Activated naive CD8-positive, alpha-beta T cell treated with anti-CD3 and anti-CD28 coated beads, Interleukin-2, amount 50 U/mL, for 16 hours (primary cell): ENCODE data around the gene CCDC92B.
"Not testable (repeated sequence)": the region's sequence is repeated elsewhere in the genome, so short reads cannot be mapped to it uniquely, and the experiment has no call there.

Experiments used
- DNase-seq: peaks from one replicate; pipeline ENCODE4 v3.0.0-alpha.2; 2020; ENCODE audit warnings: low read depth, low spot score

CCDC92B gene

GRCh38 chr17:2703606-2704005, 45.8 kb downstream of the CCDC92B start:
- DNase-seq: no peak

- DNase-seq: no peak
These were observed 46.3 kb downstream of the CCDC92B start for GRCh38 chr17:2703181-2703580.

DNA sequence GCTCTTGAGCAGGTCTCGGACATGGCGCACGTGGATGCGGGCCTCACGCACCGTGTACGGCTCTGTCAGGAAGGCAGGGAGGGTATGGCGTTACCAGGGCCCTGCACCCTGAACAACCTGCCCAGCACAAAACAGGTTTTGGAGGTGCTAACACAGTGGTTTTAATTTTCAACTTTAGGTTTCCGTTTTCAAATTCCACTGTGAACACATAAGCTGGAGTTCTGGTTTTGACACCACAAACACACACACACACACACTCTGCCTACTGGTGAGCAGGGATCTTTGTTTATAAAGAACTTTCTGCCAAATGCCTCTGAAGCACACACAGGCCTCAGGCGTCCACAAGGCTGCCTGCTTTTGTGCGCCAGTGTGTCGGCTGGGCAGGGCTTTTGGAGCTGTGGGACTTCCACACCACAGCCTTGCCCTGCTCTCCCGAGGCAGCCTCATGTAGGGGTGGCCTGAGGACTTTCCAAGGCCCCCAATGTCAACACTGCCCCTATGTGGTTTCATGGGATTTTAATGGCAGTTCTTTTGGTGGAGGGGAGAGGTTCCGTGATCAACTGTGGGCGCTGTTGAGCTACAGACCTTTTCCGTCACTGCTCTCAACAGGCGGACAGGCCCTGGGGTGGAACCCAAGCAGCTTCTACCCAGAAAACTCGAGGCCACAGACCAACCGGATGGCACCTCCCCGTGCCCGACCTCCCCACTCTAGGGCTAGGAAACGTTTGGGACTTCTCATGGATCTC, 47.3 kb downstream of the CCDC92B start:
- no peak for DNase-seq

- DNase-seq: no peak
These were observed 48.1 kb downstream of the CCDC92B start for GRCh38 chr17:2701161-2701995.

- no peak for DNase-seq
These were observed 48.8 kb downstream of the CCDC92B start for GRCh38 chr17:2700491-2701141.

DNA sequence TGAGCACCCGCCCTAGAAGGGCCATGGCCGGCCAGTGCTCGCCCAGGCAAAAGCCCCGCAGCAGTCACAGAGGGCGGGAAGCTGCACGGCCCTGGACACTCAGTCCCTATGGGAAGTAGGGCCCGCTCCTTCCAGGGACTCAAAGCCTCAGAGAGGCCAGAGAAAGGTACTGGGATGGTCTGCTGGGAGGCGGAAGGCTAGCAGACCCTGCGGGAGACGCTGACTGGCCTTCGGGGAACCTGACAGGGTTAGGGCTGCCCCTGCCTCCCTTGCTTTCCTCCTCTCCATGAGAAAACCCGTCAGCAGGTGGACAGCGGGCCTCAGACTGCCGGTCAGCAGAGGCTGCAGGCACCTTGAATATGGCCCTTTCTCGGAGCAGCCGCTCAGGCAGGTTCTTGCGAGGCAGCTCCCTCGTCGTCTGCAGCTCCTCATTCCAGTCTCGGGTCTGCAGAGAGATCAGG, 49.4 kb downstream of the CCDC92B start:
- DNase-seq: no peak

- not testable (repeated sequence) for DNase-seq
These were observed 50.1 kb downstream of the CCDC92B start for GRCh38 chr17:2699216-2699805.

- no peak for DNase-seq
These were observed 51.8 kb downstream of the CCDC92B start for GRCh38 chr17:2697611-2698162.

DNA sequence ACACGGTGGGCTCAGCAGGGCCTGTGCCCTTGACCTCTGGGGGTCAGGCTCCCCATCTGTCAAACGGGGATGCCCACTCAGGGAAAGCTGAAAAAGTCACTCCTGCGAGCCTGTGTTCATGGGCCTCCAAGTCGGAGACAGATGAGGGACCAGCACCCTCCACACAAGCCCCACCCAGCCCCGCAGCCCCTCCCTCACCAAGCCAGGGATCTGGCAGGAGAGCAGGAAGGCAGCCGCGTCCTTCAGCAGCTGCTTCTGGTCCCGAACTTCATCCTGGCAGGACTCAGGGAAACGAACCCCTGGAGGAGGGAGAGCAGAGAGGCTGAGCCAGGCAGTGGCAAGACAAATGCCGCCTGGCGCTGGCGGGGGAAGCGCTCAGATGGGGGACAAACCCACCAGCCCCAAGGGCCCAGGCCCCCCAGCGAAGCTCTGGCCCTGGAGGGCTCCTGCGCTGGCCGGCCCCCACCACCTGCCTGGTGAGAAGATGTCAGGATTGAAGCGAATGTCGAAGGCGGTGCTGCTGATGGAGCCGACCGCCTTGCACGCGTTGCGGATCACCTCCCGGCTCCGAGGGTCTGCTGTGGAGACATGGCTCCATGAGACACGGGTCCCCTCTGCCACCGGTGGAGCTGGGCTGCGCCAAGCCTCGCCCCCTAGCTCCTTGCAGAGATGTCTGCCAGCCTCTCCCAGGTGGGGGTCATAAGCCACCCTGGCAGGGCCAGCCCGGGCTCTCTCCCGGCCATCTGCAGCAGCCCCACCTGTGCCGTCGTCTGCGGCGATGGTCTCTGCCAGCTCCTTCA, 53.3 kb downstream of the CCDC92B start:
- no peak for DNase-seq

DNA sequence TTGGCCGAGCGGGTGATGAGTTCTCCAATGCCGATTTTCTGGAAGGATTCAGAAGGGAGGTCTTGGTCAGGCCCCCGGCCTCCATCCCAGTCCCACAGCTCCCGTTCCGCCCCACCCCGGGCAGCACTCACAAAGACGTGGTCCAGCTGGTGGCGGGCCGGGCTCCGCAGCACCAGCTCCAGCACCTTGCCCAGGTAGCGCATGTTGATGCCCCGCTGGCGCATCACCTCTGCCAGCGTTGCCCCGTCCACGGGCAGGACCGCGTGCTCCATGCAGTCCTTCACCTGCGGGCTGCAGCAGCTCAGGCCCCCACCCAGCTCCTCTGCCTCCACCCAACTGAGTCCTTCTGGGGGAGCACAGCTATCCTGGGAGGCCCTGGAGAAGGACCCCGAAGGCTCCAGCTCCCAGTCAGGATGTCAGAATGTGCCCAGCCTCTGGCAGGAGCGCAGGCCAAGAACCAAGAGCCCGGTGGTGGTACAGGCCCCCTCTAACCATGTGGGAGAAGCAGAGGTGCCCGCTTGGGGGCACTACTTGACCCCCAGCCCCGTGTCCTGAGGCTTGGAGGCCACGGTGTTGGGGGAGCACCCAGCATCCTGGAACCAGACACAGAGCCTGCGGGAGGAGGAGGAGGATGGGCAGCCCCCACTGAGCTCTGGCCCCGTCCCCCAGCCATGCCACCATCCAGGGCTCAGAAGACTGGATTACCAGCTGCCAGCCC, 54.0 kb downstream of the CCDC92B start:
- DNase-seq: no peak

GRCh38 chr17:2694381-2695242, 54.8 kb downstream of the CCDC92B start:
- DNase-seq: no peak

DNA sequence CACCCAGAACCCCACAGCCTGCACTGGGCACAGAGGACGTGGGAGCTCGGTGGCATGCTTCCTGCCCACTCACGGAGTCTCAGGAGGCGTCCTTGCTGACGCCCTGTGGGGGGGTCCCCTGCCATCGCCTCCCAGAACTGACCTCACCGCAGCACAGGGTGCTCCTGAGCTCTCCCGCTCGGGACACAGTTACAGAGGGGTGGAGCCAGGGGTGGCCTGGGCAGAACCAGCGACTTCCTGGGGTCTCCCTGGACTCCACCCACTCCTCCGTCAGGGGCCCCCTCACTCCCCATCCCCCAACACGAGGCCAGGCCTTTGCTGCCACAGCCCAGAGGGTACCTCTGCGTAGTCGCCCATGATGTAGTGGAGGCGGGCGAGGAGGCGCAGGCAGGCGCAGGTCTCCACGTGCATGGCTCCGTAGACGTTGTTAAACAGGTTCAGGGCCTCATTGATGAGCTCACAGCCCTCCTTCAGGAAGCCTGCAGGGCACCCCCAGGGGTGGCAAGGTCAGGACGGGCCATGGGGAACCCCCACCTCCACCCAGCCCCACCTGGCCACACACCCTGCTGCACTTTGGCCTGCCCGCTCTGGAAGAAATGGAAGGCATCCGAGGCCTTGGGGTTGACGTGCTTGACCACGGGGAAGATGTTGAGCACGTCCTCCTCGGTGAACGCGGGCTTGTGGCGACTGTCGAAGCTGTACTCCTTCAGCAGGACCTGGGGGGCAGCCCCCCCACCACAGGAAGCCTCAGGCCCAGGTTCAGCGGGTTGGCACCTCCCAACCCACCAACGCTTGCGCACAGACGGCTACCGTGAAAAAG, 55.7 kb downstream of the CCDC92B start:
- no peak for DNase-seq

- DNase-seq: no peak
These were observed 56.7 kb downstream of the CCDC92B start for GRCh38 chr17:2692781-2693135.

DNA sequence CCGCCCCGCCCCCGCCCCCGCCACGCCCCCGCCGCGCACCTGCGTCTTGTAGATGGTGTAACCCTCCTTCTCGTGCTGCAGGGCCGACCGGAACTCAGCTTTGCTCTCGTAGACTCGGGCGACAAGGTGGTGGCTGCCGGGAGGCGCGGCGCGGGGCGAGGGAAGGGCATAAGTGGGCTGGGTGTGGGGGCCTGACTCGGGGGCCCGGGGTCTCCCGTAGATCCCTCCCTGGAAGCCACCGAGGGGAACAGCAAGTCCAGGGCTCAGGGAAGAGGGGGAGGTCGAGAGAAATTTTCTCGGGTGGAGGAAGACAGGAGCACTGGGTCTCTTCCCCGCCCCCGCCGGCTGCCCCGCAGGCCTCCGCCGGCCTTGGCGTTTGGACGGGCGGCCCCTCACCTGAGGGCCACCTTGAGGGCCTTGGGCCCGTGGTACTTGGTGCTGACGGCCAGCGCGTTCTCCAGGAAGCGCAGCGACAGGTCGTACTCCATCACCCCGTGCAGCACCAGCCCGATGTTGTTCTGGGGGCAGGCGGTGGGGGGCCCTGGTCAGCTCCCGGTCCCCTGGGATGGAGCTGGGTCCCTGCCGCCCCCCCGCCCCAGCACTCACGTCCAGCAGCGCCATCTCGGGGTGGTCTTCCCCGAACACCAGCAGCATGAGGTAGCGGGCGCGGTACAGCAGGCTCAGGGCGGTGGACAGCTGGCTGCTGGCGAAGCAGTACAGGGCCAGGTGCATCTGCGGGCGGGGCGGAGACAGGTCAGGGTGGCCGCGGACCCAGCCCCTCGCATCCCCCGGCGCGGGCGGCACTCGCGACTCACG, 57.3 kb downstream of the CCDC92B start:
- no peak for DNase-seq

DNA sequence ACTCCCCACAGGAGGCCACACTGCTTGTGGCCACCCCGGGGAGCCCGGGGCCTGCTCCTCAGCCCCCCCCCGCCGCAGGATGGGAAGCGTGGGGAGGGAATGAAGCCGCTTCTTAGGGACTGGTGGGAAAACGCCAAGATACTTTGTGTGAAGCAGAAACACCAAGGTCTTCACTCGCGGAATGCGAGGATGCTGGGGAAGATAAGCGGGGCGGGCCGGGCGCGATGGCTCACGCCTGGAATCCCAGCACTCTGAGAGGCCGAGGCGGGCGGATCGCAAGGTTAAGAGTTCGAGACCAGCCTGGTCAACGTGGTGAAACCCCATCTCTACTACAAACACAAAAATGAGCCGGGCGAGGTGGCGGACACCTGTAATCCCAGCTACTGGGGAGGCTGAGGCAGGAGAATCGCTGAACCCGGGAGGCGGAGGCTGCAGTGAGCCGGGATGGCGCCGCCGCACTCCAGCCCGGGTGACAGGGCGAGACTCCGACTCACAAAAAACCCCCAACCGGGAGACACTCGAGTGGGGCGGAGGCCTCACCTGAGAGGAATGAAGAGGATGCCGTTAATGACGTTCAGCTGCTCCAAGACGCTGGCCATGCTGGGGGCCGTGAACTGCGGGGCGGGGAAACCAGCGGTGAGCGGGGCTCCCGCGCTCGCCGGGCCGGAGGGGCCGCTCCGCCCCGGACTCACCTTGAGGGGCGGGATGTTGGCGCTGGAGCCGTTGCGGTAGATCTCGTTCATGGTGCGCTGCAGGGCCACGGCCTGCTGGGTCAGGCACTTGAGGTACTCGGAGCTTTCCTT, 58.2 kb downstream of the CCDC92B start:
- no peak for DNase-seq

GRCh38 chr17:2690165-2691068, 59.0 kb downstream of the CCDC92B start:
- no peak for DNase-seq
